WTC11 (cell line): ENCODE data around the gene TARP.

Experiments
- ATAC-seq: fragments of 200-7000 bp; cut with Tn5 transposase; 2 replicates; pipeline ENCODE4 v1.10.0; 2021; ENCODE audit warnings: mild to moderate bottlenecking, moderate library complexity
- CTCF ChIA-PET: fragments of 300-600 bp; sonication (Branson Sonifier 250); formaldehyde crosslinking; loops from one replicate; lab custom pipeline; 2021; ENCODE audit warnings: antibody characterized with exemption; lab: Charles Lee
- POLR2A ChIA-PET: fragments of 350-600 bp; sonication (Branson Sonifier 250); formaldehyde crosslinking; loops from one replicate; lab custom pipeline; 2021; ENCODE audit warnings: antibody characterized with exemption; lab: Charles Lee
- DNase-seq: peaks from one replicate; pipeline ENCODE4 v3.0.0; 2021; ENCODE audit warnings: low spot score
- H3K27ac Mint-ChIP-seq: 2 replicates; pipeline ENCODE4 v1.8.0; 2021; ENCODE audit warnings: mixed read lengths
- H3K27me3 Mint-ChIP-seq: 2 replicates; pipeline ENCODE4 v1.8.0; 2021; ENCODE audit warnings: low read depth, mild to moderate bottlenecking, moderate library complexity, mixed read lengths
- H3K36me3 Mint-ChIP-seq: 2 replicates; pipeline ENCODE4 v1.8.0; 2021; ENCODE audit warnings: mixed read lengths
- H3K4me1 Mint-ChIP-seq: 2 replicates; pipeline ENCODE4 v1.8.0; 2022; ENCODE audit warnings: mixed read lengths
- H3K4me3 Mint-ChIP-seq: 2 replicates; pipeline ENCODE4 v1.8.0; 2021; ENCODE audit warnings: mild to moderate bottlenecking, moderate library complexity, mixed read lengths
- H3K9me3 Mint-ChIP-seq: 2 replicates; pipeline ENCODE4 v1.8.0; 2021; ENCODE audit warnings: mixed read lengths
- ATF2 ChIP-seq: sonication (generic); formaldehyde crosslinking; IDR thresholded peaks from 2 replicates; pipeline ENCODE4 v1.8.1; 2022; ENCODE audit warnings: low read depth, missing genetic modification reagents, borderline replicate concordance
- EMX1 ChIP-seq: fragments of 250-450 bp; sonication (Bioruptor Pico); IDR thresholded peaks from 2 replicates; pipeline ENCODE4 v1.8.0; 2021; ENCODE audit warnings: mild to moderate bottlenecking
- FOXJ3 ChIP-seq: sonication (generic); formaldehyde crosslinking; IDR thresholded peaks from 2 replicates; pipeline ENCODE4 v1.9.0; 2021; ENCODE audit warnings: missing genetic modification reagents, mild to moderate bottlenecking, borderline replicate concordance
- KAT7 ChIP-seq: sonication (generic); formaldehyde crosslinking; IDR thresholded peaks from 2 replicates; pipeline ENCODE4 v1.8.1; 2023; ENCODE audit warnings: missing genetic modification reagents, mild to moderate bottlenecking, borderline replicate concordance
- MXD4 ChIP-seq: fragments of 250-450 bp; sonication (Bioruptor Pico); IDR thresholded peaks from 2 replicates; pipeline ENCODE4 v1.8.0; 2021; ENCODE audit warnings: mild to moderate bottlenecking, moderate library complexity, borderline replicate concordance
- MYBL2 ChIP-seq: sonication (generic); formaldehyde crosslinking; IDR thresholded peaks from 2 replicates; pipeline ENCODE4 v1.8.1; 2023; ENCODE audit warnings: mild to moderate bottlenecking, moderate library complexity, missing genetic modification reagents
- NFATC4 ChIP-seq: fragments of 250-450 bp; sonication (Bioruptor Pico); IDR thresholded peaks from 2 replicates; pipeline ENCODE4 v1.9.0; 2021; ENCODE audit warnings: mild to moderate bottlenecking
- NR3C1 ChIP-seq: sonication (generic); formaldehyde crosslinking; conservative IDR thresholded peaks from 2 replicates; pipeline ENCODE4 v1.8.1; 2023; ENCODE audit warnings: low read depth, mild to moderate bottlenecking, missing genetic modification reagents
- PREB ChIP-seq: sonication (generic); formaldehyde crosslinking; IDR thresholded peaks from 2 replicates; pipeline ENCODE4 v1.8.1; 2022; ENCODE audit warnings: mild to moderate bottlenecking, missing genetic modification reagents, moderate library complexity, borderline replicate concordance
- STAT6 ChIP-seq: sonication (generic); formaldehyde crosslinking; conservative IDR thresholded peaks from 2 replicates; pipeline ENCODE4 v1.8.1; 2023; ENCODE audit warnings: mild to moderate bottlenecking, low read depth, missing genetic modification reagents, moderate library complexity
- USF1 ChIP-seq: sonication (generic); formaldehyde crosslinking; IDR thresholded peaks from 2 replicates; pipeline ENCODE4 v1.8.0; 2022; ENCODE audit warnings: mild to moderate bottlenecking, missing genetic modification reagents
- ZBTB43 ChIP-seq: sonication (generic); formaldehyde crosslinking; IDR thresholded peaks from 2 replicates; pipeline ENCODE4 v1.8.1; 2023; ENCODE audit warnings: mild to moderate bottlenecking, missing genetic modification reagents
- ZNF281 ChIP-seq: sonication (generic); formaldehyde crosslinking; IDR thresholded peaks from 2 replicates; pipeline ENCODE4 v1.8.0; 2023; ENCODE audit warnings: mild to moderate bottlenecking, missing genetic modification reagents
- ZNF512 ChIP-seq: sonication (generic); formaldehyde crosslinking; IDR thresholded peaks from 2 replicates; pipeline ENCODE4 v1.8.1; 2022; ENCODE audit warnings: missing genetic modification reagents, borderline replicate concordance
- ZNF532 ChIP-seq: fragments of 250-450 bp; sonication (Bioruptor Pico); IDR thresholded peaks from 2 replicates; pipeline ENCODE4 v1.9.0; 2021; ENCODE audit warnings: mild to moderate bottlenecking, borderline replicate concordance

TARP gene

GRCh38 chr7:38321967-38322366, 48.5 kb upstream of the TARP start (continued):
- TF ChIP-seq USF1 (CRISPR knock-in tag) (no peak), PREB (CRISPR knock-in tag) (no peak), MXD4 (CRISPR knock-in tag) (no peak)

GRCh38 chr7:38321515-38321944, 48.1 kb upstream of the TARP start:
- DNase-seq, result no peak
- CTCF ChIA-PET, result interaction anchor here (2.8 to 8.2 kb wide), 3 partner anchors 10 to 106 kb away, joined by 13 to 80 read pairs (median 20); no protein-coding TSS in a partner anchor
- no peak overlapping the region for H3K27ac Mint-ChIP-seq
- TF ChIP-seq ATF2 (CRISPR knock-in tag) (no peak), EMX1 (CRISPR knock-in tag) (no peak), ZNF281 (CRISPR knock-in tag) (no peak), MXD4 (CRISPR knock-in tag) (no peak)
- TF ChIP-seq, all 79 proteins: peak for 0
- Mint-ChIP-seq H3K9me3 (no peaks in the 10 kb centered on the region), H3K36me3 (no peaks in the 10 kb centered on the region), H3K4me1 (peaks cover 27% of the 10 kb centered on the region), H3K27me3 (no peaks in the 10 kb centered on the region; the same call in 1 of the 2 replicates), H3K4me3 (no peak overlapping the region)
- POLR2A ChIA-PET, result no interaction called here
- no peak for ATAC-seq

GRCh38 chr7:38321050-38321449, 47.6 kb upstream of the TARP start:
- POLR2A ChIA-PET, result no interaction called here
- Mint-ChIP-seq H3K27ac (no peak overlapping the region), H3K27me3 (no peaks in the 10 kb centered on the region; the same call in 1 of the 2 replicates), H3K36me3 (no peaks in the 10 kb centered on the region), H3K4me1 (peaks cover 26% of the 10 kb centered on the region), H3K4me3 (no peak overlapping the region), H3K9me3 (no peaks in the 10 kb centered on the region)
- DNase-seq, result no peak
- CTCF ChIA-PET, result interaction anchor here (1.0 to 8.2 kb wide), 4 partner anchors 10 to 105 kb away, joined by 4 to 80 read pairs (median 16); no protein-coding TSS in a partner anchor
- no peak for ATAC-seq
- TF ChIP-seq NR3C1 (CRISPR knock-in tag) (no peak), FOXJ3 (no peak), ZNF512 (CRISPR knock-in tag) (no peak), NFATC4 (CRISPR knock-in tag) (no peak), STAT6 (no peak), KAT7 (CRISPR knock-in tag) (no peak), MYBL2 (CRISPR knock-in tag) (no peak), ZBTB43 (no peak), ZNF532 (CRISPR knock-in tag) (no peak)
